NAMALWA (cell line): ENCODE results near the gene SQSTM1.
"Not testable (repeated sequence)": the region's sequence is repeated elsewhere in the genome, so short reads cannot be mapped to it uniquely, and the experiment has no call there.

Experiments used
- DNase-seq: peaks from one replicate; pipeline ENCODE4 v3.0.0-alpha.2; 2015; ENCODE audit warnings: low spot score

The SQSTM1 gene

GRCh38 chr5:179827680-179828079, 7.0 kb downstream of the SQSTM1 start:
- DNase-seq: no peak

- no peak for DNase-seq
These were observed 8.2 kb downstream of the SQSTM1 start for GRCh38 chr5:179828756-179829421.

- DNase-seq: no peak
These were observed 9.2 kb downstream of the SQSTM1 start for GRCh38 chr5:179829732-179830435.

GRCh38 chr5:179830818-179831468, 10.2 kb downstream of the SQSTM1 start:
- no peak for DNase-seq

- no peak for DNase-seq
These were observed 11.5 kb downstream of the SQSTM1 start for GRCh38 chr5:179832039-179832745.

GRCh38 chr5:179833056-179833708, 12.5 kb downstream of the SQSTM1 start:
- no peak for DNase-seq

GRCh38 chr5:179833709-179834070, 13.0 kb downstream of the SQSTM1 start:
- DNase-seq: no peak

GRCh38 chr5:179834120-179834519, 13.4 kb downstream of the SQSTM1 start:
- no peak for DNase-seq

- not testable (repeated sequence) for DNase-seq
These were observed 14.2 kb downstream of the SQSTM1 start for GRCh38 chr5:179834871-179835270.

- peak; percentile 43 for DNase-seq
These were observed 15.7 kb downstream of the SQSTM1 start for GRCh38 chr5:179836225-179837019.

- no peak for DNase-seq
These were observed 16.6 kb downstream of the SQSTM1 start for GRCh38 chr5:179837076-179838011.

- no peak for DNase-seq
These were observed 18.9 kb downstream of the SQSTM1 start for GRCh38 chr5:179839328-179840256.

GRCh38 chr5:179840321-179840720, 19.6 kb downstream of the SQSTM1 start:
- no peak for DNase-seq

GRCh38 chr5:179840766-179841165, 20.1 kb downstream of the SQSTM1 start:
- DNase-seq: no peak

GRCh38 chr5:179841621-179842020, 20.9 kb downstream of the SQSTM1 start:
- no peak for DNase-seq

- DNase-seq: peak; percentile 84
These were observed 32.4 kb downstream of the SQSTM1 start for GRCh38 chr5:179852993-179853547.

- DNase-seq: no peak
These were observed 33.7 kb downstream of the SQSTM1 start for GRCh38 chr5:179854356-179854755.

- peak; percentile 65 for DNase-seq
These were observed 37.5 kb downstream of the SQSTM1 start for GRCh38 chr5:179858241-179858585.
